ENCODE data around the gene TP63.

DNA sequence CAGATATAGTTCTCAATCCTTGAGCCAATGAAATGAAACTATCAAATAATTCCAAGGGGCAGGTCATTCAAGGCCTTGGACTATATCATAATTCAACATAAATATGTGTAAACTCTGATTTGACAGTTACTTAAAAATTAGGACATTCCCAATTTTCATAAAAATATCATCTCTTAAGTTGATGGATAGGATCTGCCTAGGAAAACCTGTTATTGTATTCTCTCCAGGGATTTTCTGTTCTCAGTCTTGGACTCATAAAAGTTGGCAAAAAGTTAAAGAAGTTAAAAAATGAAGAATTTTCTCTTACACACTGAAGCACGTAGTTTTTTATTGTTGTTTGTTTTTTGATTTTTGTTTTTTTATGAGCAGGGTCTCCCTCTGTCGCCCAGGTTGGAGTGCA is 109.0 kb downstream of the TP63 start:
- no peak for TF ChIP-seq CTCF (IDR thresholded peaks at IDR 0.05)
- no peak for TF ChIP-seq POLR2A (IDR thresholded peaks at IDR 0.05)
